HepG2 (cell line): Measurements from ENCODE around the gene VPS18. TPM values are rescaled to one million over a fixed set of nuclear protein-coding genes. Genes with fewer than 3 reads are reported as not detected.

ENCODE experiments used
- ATAC-seq: fragments of 200-7000 bp; cut with Tn5 transposase; 3 replicates; pipeline ENCODE4 v1.9.1; 2020; ENCODE audit warnings: mild to moderate bottlenecking, moderate library complexity
- BruUV-seq: library from RNA; stranded (reverse); fragments of 400-500 nt; replicated peaks from 2 replicates; lab custom pipeline; 2021; lab: Mats Ljungman, UMichigan
- CTCF ChIA-PET: fragments of 300-600 bp; formaldehyde crosslinking; extraction: SDS; loops from one replicate; lab custom pipeline; 2021; ENCODE audit warnings: low total read pairs, inconsistent platforms, low intra/inter-chr PET ratio; lab: Yijun Ruan, JAX
- POLR2A ChIA-PET: fragments of 350-600 bp; sonication (Branson Sonifier 250); formaldehyde crosslinking; loops from one replicate; lab custom pipeline; 2020; ENCODE audit warnings: antibody characterized with exemption, inconsistent platforms; lab: Yijun Ruan, JAX
- DNase-seq: peaks from one replicate; pipeline ENCODE4 v3.0.0-alpha.2; 2015; ENCODE audit warnings: low spot score
- FAIRE-seq: peaks from 3 replicates; lab custom pipeline; 2011; peaks lifted over from hg19 to GRCh38; lab: Jason Lieb, UNC
- H2AFZ ChIP-seq: one replicate; pipeline ENCODE4 v1.6.1; 2011; ENCODE audit warnings: low read length, inconsistent platforms
- H3K27ac ChIP-seq: fragments of 300-600 bp; 3 replicates; pipeline ENCODE4 v1.8.0; 2011; ENCODE audit warnings: mixed run types, mild to moderate bottlenecking, mixed read lengths, low read length, inconsistent platforms; ENCODE audit not compliant: insufficient read depth; ENCODE audit errors: extremely low read length
- H3K27me3 ChIP-seq, 2 experiments: fragments of 200-600 bp in 1 of 2; 2 replicates in 1 of 2; 3 replicates in 1 of 2; pipeline versions ENCODE4 v1.6.0 to v1.8.0; 2011; ENCODE audit warnings: low read length in 2 of 2, mild to moderate bottlenecking in 2 of 2, moderate library complexity in 2 of 2, inconsistent platforms in 1 of 2; ENCODE audit not compliant: insufficient read depth in 2 of 2, control insufficient read depth in 1 of 2
- H3K36me3 ChIP-seq, 2 experiments: fragments of 200-600 bp in 1 of 2; replicated peaks in 1 of 2; 2 replicates in 1 of 2; 3 replicates in 1 of 2; pipeline versions ENCODE4 v1.5.1 to v1.8.0; 2011; ENCODE audit warnings: low read length in 2 of 2, inconsistent platforms in 1 of 2; ENCODE audit not compliant: insufficient read depth in 2 of 2, control insufficient read depth in 1 of 2
- H3K4me1 ChIP-seq: 2 replicates; pipeline ENCODE4 v1.5.1; 2012; ENCODE audit warnings: low read length, inconsistent platforms; ENCODE audit not compliant: insufficient read depth
- H3K4me2 ChIP-seq: 2 replicates; pipeline ENCODE4 v1.6.0; 2011; ENCODE audit warnings: low read depth, low read length, inconsistent platforms
- H3K4me3 ChIP-seq, 3 experiments: fragments of 200-600 bp in 1 of 3; sonication (generic), shearing (Covaris generic) in 1 of 3; replicated peaks in 1 of 3; 2 replicates each; pipeline ENCODE4 v1.5.1; 2011 to 2016; ENCODE audit warnings: low read length in 3 of 3, inconsistent platforms in 2 of 3, low read depth in 2 of 3, mild to moderate bottlenecking in 2 of 3, control low read depth in 1 of 3, mixed read lengths in 1 of 3; ENCODE audit not compliant: insufficient read depth in 1 of 3
- H3K79me2 ChIP-seq: one replicate; pipeline ENCODE4 v1.6.1; 2011; ENCODE audit warnings: low read length, inconsistent platforms; ENCODE audit not compliant: insufficient read depth
- H3K9ac ChIP-seq: 2 replicates; pipeline ENCODE4 v1.6.0; 2011; ENCODE audit warnings: mild to moderate bottlenecking, low read depth, low read length, inconsistent platforms; ENCODE audit not compliant: insufficient read depth
- H3K9me3 ChIP-seq: 2 replicates; pipeline ENCODE4 v1.5.1; 2012; ENCODE audit warnings: mild to moderate bottlenecking, low read length
- H4K20me1 ChIP-seq: 2 replicates; pipeline ENCODE4 v1.6.0; 2011; ENCODE audit warnings: inconsistent platforms, mild to moderate bottlenecking, low read length, moderate library complexity; ENCODE audit not compliant: insufficient read depth
- DMAP1 ChIP-seq: IDR thresholded peaks from 2 replicates; pipeline ENCODE4 v1.6.1; 2016
- EEA1 ChIP-seq: sonication (generic); formaldehyde crosslinking; IDR thresholded peaks from 2 replicates; pipeline ENCODE4 v1.5.1; 2020; ENCODE audit warnings: mild to moderate bottlenecking, missing genetic modification reagents, borderline replicate concordance
- FOXK2 ChIP-seq: fragments of 450-650 bp; IDR thresholded peaks from 2 replicates; pipeline ENCODE4 v1.6.1; 2016
- ZC3H13 ChIP-seq: sonication (generic); formaldehyde crosslinking; IDR thresholded peaks from 2 replicates; pipeline ENCODE4 v1.8.1; 2023; ENCODE audit warnings: mild to moderate bottlenecking, missing genetic modification reagents, moderate library complexity
- ZKSCAN1 ChIP-seq: fragments of 150-350 bp; IDR thresholded peaks from 2 replicates; pipeline ENCODE4 v1.6.1; 2014; ENCODE audit warnings: low read length
- ZNF207 ChIP-seq: fragments of 450-650 bp; IDR thresholded peaks from 2 replicates; pipeline ENCODE4 v1.6.1; 2016; ENCODE audit warnings: antibody characterized with exemption, borderline replicate concordance
- ZNF510 ChIP-seq: sonication (generic); formaldehyde crosslinking; IDR thresholded peaks from 2 replicates; pipeline ENCODE4 v1.4.0; 2020; ENCODE audit warnings: low read depth, mild to moderate bottlenecking, missing genetic modification reagents
- ZSCAN22 ChIP-seq: sonication (generic); formaldehyde crosslinking; IDR thresholded peaks from 2 replicates; pipeline ENCODE4 v1.4.0; 2020; ENCODE audit warnings: mild to moderate bottlenecking, missing genetic modification reagents
- WGBS: methylation state at CpG from one replicate; pipeline ENCODE4 v1.1.6; 2017; ENCODE audit warnings: low lambda C conversion rate; 5-methylcytosine and 5-hydroxymethylcytosine counted together
- in situ Hi-C: cut with HindIII; loops from 2 replicates; pipeline ENCODE4 v1.10.0; 2017; ENCODE audit warnings: low pct_unique_long_range_greater_than_20kb; ENCODE audit not compliant: extremely low pct_ligation_motif_present
- intact Hi-C: fragments of 100-400 bp; cut with micrococcal nuclease; formaldehyde crosslinking; loops from one replicate; pipeline ENCODE4 v1.10.0; 2022; ENCODE audit not compliant: unreplicated experiment
- polyA plus RNA-seq, 8 experiments: library from polyadenylated mRNA; depleted of rRNA in 3 of 8; stranded (reverse) in 7 of 8; unstranded in 1 of 8; fragments of >200 nt; fragmentation: Illumina TruSeq in 4 of 8; extraction: Trizol in 4 of 8; gene quantifications; 2 replicates each; pipeline versions ENCODE4 v1.2.1 to v1.2.3, GENCODE V29; 2011 to 2016; ENCODE audit warnings: low read depth in 4 of 8, missing spikeins in 1 of 8, mixed read lengths in 1 of 8; ENCODE audit not compliant: insufficient read depth in 1 of 8
- total RNA-seq, 5 experiments: library from RNA; depleted of rRNA; stranded (reverse); fragments of >200 nt; fragmentation: Illumina TruSeq; extraction: Trizol; gene quantifications; 2 replicates each; pipeline ENCODE4 v1.2.3, GENCODE V29; 2016; ENCODE audit warnings: low read depth in 1 of 5
- TF ChIP-seq, protein P1 (sequence below): sonication (generic); formaldehyde crosslinking; IDR thresholded peaks from 2 replicates; pipeline ENCODE4 v1.4.0; 2020; ENCODE audit warnings: mild to moderate bottlenecking, missing genetic modification reagents, borderline replicate concordance

Gene VPS18
- total and polyA plus RNA-seq, 2 of the 13 experiments (the other 11 are each of a cell fraction or from before 2014, with no cell fraction given), result 5.8 to 17.0 TPM

DNA sequence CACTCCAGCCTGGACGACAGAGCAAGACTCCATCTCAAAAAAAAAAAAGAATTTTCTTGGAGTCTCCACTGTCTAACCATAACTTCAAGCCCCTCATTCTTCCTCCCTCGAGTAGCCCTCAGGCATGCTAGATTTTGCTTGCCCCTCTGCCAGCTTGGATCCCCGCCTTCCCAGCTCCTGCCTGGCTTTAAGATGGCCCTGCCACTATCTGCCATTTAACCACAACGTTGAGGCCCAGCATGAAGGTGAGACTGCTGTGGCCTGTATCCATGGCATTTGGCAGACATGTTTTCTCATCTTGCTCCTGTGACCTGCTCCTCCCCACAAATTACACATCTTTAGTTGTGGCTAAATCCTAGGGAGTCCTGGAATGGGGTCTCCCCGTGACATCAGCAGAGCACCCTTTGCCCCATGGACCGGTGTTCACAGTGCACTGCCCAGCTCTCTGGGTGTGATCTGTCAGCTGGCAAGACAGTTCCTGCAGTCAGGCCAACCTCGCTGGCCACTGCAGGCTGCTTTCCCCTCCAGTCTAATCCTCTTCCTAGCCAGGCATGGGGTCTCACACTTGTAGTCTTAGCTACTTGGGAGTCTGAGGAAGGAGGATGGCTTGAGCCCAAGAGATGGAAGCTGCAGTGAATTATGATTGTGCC is 10.4 kb downstream of the VPS18 start:
- intact Hi-C loops, result loop anchor here (1.0 to 5.0 kb wide), 3 partner anchors 38 to 428 kb away; partner anchors contain the start of genes NUSAP1 and OIP5
- no peaks in the 10 kb centered on the region for H3K9me3 ChIP-seq
- whole genome bisulfite sequencing, result 82% methylated on average over 7 of the region's 7 CpGs
- no TSS peak for BruUV-seq
- DNase-seq (no peak), FAIRE-seq (no peak), ATAC-seq (no peak)
- H3K27ac ChIP-seq, result no peak overlapping the region
- peaks cover 35% of the 10 kb centered on the region for H3K4me1 ChIP-seq
- no peak overlapping the region for H3K4me2 ChIP-seq
- ChIA-PET POLR2A (interaction anchor here (1.7 kb wide), 1 partner anchor 10 kb away, joined by 4 read pairs; the partner anchor contains the start of gene VPS18), CTCF (interaction anchor here (0.6 to 4.4 kb wide), 7 partner anchors 26 to 280 kb away, joined by 3 to 44 read pairs (median 3); no protein-coding TSS in a partner anchor)
- H3K9ac ChIP-seq, result no peak overlapping the region
- H4K20me1 ChIP-seq, result no peaks in the 10 kb centered on the region
- H2AFZ ChIP-seq, result no peak overlapping the region
- H3K4me3 ChIP-seq, result no peak overlapping the region
- TF ChIP-seq ZKSCAN1, result no peak
- TF ChIP-seq ZC3H13 (CRISPR knock-in tag), result 0 out of 2 replicates have a peak, but pooled peaks have one; percentile 25
- peaks cover 18 to 31% of the 10 kb centered on the region in 2 experiments for H3K36me3 ChIP-seq
- H3K27me3 ChIP-seq, result no peaks in the 10 kb centered on the region
- in situ Hi-C loops, result loop anchor here (5.0 kb wide), 2 partner anchors 118 to 278 kb away; no protein-coding TSS in a partner anchor
- no peaks in the 10 kb centered on the region for H3K79me2 ChIP-seq

DNA sequence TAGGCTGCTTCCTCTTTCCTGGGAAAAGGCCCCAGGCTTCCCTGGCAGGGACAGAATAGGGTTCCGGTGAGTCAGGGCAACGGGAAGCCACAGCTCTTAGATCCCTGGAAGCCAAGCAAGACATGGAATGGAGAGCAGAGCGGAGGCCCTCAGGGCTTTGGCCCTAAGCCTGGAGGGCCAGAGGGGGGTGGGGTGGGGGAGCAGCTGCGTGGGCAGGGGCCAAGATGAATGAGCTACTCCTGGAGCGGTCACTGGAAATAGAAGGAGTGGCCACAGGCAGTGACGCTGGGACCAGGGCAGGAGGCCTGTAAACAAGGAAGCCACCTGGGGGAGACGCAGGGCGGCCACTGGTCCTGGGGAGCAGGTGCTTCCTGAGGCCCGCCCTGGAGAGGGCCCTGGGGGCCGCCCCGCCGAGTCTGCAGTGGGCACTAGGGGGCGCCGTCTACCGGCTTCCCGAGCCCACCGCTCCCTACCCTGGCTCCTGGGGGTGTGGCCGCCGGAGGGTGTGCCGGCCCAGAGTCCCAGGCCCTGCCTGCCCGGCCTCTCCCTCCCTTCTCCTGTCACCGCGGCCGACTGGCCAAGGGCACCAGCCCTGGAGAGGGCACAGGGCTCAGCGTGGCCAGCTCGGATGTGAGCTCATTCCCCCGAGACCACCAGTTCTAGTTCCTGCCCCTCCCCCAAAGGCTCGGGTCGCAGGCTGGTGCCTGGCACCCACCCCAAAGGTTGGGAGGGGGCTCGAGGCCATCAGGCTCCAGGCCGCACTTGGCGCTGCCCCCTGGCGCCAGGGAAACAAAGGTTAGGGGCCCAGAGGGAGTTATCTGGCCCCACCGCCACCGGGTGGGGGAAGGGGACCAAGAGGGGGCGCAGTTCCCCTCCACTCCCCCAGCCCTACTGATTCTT is 12.1 kb downstream of the VPS18 start:
- ChIA-PET POLR2A (interaction anchor here (0.7 to 1.1 kb wide), 2 partner anchors 12 kb away, joined by 4 read pairs; partner anchors contain the start of gene VPS18), CTCF (interaction anchor here (0.7 to 4.4 kb wide), 5 partner anchors 11 to 279 kb away, joined by 3 to 44 read pairs (median 3); no protein-coding TSS in a partner anchor)
- Histone ChIP-seq H2AFZ (no peak overlapping the region), H3K4me1 (peaks cover 52% of the 10 kb centered on the region), H3K79me2 (no peaks in the 10 kb centered on the region), H3K9ac (peak overlapping the region; percentile 61), H3K27me3 (no peaks in the 10 kb centered on the region; a peak in 1 of 5 replicates), H3K4me3 (peak overlapping the region; percentile 62 to 83 (median 67)), H3K9me3 (no peaks in the 10 kb centered on the region), H3K36me3 (peaks cover 7 to 17% of the 10 kb centered on the region in 2 experiments; a peak in 4 of 5 replicates), H4K20me1 (no peaks in the 10 kb centered on the region), H3K4me2 (peak overlapping the region; percentile 98), H3K27ac (peak overlapping the region; percentile 34)
- in situ Hi-C loops (loop anchor here (5.0 kb wide), 1 partner anchor 116 kb away; no protein-coding TSS in a partner anchor), intact Hi-C loops (loop anchor here (1.0 to 5.0 kb wide), 3 partner anchors 36 to 426 kb away; partner anchors contain the start of genes NUSAP1 and OIP5)
- peak; percentile 70 for DNase-seq
- FAIRE-seq, result no peak
- no TSS peak for BruUV-seq
- peak; percentile 90 for ATAC-seq
- 10% methylated on average over 9 of the region's 36 CpGs for WGBS
- TF ChIP-seq DMAP1 (CRISPR knock-in tag) (no peak; the same call in 1 of the 2 replicates), ZSCAN22 (CRISPR knock-in tag) (no peak), ZNF207 (no peak), FOXK2 (no peak), ZNF510 (CRISPR knock-in tag) (no peak), EEA1 (no peak)
- TF ChIP-seq, protein P1, sequence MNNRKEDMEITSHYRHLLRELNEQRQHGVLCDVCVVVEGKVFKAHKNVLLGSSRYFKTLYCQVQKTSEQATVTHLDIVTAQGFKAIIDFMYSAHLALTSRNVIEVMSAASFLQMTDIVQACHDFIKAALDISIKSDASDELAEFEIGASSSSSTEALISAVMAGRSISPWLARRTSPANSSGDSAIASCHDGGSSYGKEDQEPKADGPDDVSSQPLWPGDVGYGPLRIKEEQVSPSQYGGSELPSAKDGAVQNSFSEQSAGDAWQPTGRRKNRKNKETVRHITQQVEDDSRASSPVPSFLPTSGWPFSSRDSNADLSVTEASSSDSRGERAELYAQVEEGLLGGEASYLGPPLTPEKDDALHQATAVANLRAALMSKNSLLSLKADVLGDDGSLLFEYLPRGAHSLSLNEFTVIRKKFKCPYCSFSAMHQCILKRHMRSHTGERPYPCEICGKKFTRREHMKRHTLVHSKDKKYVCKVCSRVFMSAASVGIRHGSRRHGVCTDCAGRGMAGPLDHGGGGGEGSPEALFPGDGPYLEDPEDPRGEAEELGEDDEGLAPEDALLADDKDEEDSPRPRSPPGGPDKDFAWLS (CRISPR knock-in tag), result no peak
